GM19467 (cell line): ENCODE data around the gene FLOT1.

ENCODE experiments used
- ATAC-seq: cut with Tn5 transposase; IDR thresholded peaks from one replicate; pipeline ENCODE4 v1.9.1; 2021; ENCODE audit warnings: mild to moderate bottlenecking, moderate library complexity; ENCODE audit not compliant: unreplicated experiment

FLOT1 gene

DNA sequence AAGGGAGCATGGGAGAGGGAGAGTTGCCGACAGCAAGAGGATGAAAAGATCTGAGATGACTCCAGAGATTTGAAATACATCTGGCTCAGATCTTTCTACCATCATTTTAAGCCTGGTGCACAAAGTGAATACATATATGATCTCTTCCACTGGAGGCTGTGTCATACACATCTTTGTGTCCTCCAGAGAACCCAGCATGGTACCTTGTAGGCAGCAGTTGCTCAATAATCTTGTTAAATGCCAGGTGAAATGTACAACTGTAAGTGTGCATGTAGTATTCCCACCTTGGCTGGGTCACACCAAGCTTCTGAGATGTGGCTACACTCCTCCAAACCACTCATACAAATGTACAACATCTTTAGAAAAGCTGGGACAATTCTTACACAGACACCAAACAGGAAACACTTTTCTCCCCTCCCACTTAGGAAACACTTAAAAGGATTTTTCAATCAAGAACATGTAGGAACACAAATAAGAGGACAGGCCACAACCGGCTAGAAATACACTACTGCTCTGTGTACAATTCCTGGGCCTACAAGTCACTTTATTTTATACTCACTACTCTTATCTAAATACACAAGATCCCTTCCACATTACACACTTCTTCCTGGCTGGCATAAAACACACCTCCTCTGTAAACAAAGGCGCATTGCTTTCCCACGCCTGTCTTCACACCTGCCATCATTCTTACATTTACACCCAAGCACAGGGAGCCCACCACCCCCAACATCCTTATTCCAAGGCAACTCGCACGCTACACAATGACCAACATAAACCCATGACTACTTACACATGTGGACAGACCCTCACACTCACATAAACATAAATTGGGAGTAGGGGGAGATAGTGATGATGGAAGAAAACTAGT is 5.6 kb upstream of the FLOT1 start:
- no peak for ATAC-seq

GRCh38 chr6:30747300-30747687 is 4.8 kb upstream of the FLOT1 start:
- ATAC-seq = no peak

- no peak for ATAC-seq
These were observed 1.7 kb upstream of the FLOT1 start, which contains the start of gene IER3 for GRCh38 chr6:30744054-30744805. TSS of gene IER3 (minus strand) at chr6:30744547. CDS start at chr6:30744518, 29 bp downstream.

DNA sequence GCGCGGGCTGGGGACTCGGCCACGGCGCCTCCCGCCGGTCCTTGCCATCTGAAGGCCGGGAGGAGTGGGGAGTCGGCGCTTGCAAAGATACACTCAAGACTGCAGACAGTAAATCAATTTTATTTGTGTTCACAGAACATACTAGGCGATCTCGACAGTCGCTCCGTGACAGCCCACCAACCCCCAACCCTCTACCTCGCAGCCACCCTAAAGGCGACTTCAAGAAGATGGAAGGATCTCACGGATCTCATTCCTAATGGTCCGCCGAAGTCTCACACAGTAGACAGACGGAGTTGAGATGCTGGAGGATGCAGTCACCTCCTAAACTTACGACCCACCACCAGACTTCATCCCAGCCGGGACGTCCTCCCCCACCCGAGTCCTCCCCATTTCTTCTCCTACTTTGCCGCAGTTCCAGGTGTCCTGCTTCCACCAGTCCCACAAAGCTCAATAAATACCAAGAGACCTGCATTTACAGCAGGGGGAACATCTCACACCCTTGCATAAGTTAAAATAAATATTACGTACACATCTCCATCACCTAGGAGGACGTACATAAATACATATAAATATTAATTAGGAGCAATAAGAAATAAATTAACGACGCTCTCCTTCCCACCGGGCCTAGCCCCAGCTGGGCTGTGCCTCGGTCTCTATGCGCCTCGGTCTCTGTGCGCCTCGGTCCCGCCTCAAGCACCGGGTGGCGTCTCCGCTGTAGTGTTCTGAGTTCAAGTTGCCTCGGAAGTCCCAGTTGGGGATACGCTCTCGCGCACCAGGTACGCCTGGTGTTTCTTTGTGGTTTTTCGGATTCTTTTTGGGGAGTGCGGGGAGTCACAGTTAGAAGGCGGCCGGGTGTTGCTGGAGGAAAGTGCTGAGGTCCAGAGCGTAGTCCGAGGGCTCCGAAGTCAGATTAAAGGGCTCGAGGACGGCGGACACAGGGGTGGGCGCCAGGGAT is 889 bp upstream of the FLOT1 start:
- ATAC-seq = no peak

GRCh38 chr6:30741789-30742315 is 635 bp downstream of the FLOT1 start:
- ATAC-seq = no peak

GRCh38 chr6:30741063-30741779 is 1.3 kb downstream of the FLOT1 start:
- no peak for ATAC-seq

DNA sequence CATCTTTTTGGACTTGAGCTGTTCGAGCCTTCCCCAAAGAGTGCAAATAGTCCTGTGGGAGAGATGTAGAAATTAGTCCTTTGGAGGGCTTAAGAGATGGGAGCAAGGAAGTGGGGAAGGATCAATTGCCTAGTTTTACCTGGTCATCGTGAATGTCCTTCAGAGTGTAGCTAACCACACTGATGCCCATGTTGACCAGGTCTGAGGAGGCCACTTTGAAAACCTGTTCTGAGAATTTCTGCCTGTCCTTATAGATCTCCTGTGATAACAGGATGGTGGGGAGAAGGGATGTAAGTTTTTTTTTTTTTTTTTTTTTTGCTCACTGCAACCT is 2.0 kb downstream of the FLOT1 start:
- ATAC-seq = no peak

DNA sequence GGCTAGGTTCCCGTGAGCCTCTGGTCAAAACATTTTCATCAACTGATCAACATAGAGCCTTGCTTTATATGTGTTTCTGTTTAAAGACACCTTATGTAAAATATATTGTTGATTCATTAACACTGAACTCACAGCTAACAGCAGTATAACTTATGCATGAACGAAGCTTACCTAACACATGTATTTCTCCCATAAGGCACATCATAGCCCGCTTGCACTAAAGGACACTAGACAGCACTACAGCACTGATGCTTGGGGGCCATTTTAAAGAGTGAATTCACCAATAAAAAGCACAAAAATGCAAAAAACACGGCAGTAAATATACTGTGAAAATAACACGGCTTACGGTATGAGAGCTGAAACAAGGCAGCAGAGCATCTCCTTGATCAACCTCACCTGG is 4.0 kb downstream of the FLOT1 start:
- no peak for ATAC-seq

DNA sequence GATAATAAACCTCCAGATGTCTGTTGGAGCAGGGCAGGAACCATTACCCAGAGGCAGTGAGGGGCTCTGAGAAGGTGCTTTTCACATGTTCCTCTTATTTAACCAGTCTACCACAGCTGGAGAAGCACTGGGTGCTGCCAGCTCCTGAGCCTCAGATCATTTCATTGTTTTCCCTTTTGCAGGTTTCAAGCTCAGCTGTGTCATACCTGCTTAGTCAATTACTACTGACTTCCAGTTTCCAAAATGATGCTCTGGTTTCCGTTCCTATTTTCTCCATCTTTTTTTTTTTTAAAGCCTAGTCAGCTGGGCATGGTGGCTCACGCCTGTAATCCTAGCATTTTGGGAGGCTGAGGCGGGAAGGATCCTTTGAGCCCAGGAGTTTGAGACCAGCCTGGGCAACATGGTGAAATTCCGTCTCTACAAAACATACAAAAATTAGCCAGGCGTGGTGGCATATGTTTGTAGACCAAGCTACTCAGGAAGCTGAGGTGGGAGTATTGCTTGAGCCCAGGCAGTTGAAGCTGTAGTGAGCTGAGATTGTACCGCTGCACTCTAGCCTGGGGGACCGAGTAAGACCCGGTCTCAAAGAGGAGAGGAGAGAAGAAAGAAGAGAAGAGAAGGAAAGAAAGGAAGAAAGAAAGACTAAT is 6.7 kb downstream of the FLOT1 start:
- ATAC-seq = no peak

DNA sequence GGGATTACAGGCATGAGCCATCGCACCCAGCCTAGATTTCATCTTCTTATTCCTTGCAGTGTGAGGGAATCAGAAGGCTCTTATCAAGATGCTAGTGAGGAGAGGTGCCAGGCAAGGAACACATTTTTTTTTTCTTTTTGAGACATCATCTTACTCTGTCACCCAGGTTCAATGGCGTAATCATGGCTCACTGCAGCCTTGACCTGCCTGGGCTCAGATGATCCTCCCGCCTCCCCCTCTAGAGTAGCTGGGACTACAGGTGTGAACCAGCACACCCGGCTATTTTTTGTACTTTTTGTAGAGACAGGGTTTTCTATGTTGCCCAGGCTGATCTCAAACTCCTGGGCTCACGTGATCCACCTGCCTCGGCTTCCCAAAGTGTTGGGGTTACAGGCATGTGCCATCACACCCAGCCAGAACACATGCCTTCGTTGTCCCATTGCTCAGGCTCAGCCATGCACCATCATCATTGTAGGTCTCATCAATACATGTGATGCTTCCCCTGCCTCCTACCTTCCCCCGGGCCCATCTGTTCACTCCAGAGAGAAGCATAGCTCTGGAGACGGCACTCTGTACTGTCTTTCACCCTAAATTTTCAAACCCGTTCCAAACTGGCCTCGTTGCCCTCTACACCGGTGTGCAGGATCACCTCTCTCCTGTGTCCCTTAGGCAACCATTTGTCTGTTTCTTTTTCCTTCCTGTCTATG is 10.1 kb downstream of the FLOT1 start:
- no peak for ATAC-seq

DNA sequence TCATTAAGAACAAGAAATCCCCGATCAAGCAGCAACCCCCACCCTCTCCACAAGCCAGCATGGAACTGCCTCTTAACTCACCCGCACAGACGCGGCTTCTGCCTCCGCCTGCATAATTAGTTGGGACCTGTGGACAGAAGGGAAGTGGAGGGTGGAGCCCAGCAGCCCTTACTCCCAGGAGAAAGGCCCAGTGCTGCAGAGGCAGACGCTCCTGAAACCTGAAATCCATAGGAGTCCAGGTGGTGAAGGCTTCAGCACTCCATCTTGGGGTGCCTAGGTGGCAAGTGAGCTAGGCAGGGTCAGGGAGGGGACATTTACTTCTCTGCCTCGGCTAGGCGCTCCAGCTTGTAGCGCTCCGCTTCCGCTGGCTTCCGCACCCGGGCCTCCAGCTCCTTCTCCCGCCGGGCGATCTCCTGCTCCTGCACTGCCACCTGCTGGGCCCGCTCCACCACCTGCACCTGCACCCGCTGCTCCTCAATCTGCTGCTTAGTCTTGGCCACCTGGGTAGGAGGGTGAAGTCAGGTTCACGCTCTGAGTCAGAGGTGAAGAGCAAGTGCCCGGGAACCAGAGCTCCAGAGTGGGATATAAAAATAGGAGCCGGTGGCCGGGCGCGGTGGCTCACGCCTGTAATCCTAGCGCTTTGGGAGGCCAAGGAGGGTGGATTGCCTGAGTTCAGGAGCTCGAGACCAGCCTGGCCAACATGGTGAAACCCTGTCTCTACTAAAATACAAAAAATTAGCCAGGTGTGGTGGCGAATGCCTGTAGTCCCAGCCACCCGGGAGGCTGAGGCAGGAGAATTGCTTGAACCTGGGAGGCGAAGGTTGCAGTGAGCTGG is 11.7 kb downstream of the FLOT1 start:
- no peak for ATAC-seq

- no peak for ATAC-seq
These were observed 14.4 kb downstream of the FLOT1 start for GRCh38 chr6:30727920-30728553.

DNA sequence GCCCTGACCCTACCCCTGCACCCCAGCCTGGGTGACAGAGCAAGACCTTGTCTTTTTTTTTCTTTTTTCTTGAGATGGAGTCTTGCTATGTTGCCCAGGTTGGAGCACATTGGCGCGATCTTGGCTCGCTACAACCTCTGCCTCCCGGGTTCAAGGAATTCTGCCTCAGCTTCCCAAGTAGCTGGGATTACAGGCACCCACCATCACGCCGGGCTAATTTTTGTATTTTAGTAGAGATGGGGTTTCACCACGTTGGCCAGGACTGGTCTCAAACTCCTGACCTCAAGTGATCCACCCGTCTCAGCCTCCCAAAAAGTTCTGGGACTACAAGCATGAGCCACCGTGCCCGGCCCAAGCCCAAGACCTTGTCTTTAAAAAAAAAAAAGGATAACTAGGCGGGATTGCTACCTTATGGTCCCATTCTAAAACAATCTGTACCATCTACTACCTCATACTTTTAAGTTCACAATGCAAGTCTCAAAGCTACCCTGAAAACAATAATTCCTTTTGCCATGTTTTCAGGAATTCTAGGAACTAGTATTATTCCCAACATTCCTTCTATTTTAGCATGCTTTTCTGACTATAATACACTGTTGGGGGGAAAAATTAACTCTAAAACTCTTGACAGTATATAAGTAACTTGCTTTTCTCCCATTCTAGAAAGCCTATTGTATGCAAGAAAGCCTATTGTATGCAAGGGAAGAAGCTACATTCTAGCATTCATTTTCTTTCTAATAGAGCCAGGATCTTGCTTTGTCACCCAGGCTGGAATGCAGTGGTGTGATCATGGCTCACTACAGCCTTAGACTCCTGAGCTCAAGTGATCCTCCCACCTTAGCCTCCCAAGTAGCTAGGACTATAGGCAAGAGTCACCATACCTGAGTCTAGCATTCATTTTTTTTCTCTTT is 15.7 kb downstream of the FLOT1 start:
- ATAC-seq = no peak

DNA sequence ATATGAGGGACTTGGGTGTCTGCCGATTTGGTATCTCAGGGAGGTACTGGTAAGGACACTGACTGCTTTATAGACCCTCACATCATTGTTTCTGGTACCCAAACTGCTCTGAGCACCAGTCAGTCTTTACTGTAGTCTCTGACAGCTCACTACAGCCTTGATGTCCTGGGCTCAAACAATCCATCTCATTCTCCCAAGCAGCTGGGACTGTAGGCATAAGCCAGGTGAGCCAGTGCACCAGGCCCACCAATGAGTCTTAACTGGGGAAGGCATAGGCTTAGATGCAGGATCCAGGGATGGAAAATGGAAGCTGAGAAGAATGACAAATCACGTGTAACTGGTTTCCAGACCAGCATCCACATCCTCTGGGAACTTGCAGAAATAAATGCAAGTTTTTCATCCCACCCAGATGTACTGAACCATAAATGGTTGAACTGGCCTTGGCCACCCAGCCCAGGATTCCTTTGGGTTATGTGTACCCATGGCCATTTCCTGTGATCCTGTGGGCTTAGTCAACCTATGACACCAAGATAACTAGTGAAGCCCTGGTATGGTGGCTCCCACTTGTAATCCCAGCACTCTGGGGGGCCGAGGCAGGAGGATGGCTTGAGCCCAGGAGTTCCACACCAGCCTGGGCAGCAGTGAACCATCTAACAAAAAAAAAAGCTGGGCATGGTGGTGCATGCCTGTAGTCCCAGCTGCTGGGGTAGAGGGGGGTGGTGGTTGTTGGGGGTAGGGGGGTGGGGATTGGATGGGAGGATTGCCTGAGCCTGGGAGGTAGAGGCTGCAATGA is 16.6 kb downstream of the FLOT1 start:
- no peak for ATAC-seq

- no peak for ATAC-seq
These were observed 17.4 kb downstream of the FLOT1 start for GRCh38 chr6:30724906-30725667.
